Measurements from ENCODE around the gene FOXP3.

The FOXP3 gene

GRCh38 chrX:49250578-49250977 lies 13.9 kb downstream of the FOXP3 start:
- TF ChIP-seq, protein P1, sequence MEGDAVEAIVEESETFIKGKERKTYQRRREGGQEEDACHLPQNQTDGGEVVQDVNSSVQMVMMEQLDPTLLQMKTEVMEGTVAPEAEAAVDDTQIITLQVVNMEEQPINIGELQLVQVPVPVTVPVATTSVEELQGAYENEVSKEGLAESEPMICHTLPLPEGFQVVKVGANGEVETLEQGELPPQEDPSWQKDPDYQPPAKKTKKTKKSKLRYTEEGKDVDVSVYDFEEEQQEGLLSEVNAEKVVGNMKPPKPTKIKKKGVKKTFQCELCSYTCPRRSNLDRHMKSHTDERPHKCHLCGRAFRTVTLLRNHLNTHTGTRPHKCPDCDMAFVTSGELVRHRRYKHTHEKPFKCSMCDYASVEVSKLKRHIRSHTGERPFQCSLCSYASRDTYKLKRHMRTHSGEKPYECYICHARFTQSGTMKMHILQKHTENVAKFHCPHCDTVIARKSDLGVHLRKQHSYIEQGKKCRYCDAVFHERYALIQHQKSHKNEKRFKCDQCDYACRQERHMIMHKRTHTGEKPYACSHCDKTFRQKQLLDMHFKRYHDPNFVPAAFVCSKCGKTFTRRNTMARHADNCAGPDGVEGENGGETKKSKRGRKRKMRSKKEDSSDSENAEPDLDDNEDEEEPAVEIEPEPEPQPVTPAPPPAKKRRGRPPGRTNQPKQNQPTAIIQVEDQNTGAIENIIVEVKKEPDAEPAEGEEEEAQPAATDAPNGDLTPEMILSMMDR (IDR thresholded peaks at IDR 0.05; ENCODE audit: low read depth, low read length), result no peak
- in situ Hi-C loops (cut with HindIII; ENCODE audit: low sequenced_read_pairs), result no loop called here
- DNase-seq (ENCODE audit: low read depth, low spot score), result no peak
- H3K4me3 ChIP-seq (ENCODE audit: low read depth, low read length), result no peak overlapping the region

DNA sequence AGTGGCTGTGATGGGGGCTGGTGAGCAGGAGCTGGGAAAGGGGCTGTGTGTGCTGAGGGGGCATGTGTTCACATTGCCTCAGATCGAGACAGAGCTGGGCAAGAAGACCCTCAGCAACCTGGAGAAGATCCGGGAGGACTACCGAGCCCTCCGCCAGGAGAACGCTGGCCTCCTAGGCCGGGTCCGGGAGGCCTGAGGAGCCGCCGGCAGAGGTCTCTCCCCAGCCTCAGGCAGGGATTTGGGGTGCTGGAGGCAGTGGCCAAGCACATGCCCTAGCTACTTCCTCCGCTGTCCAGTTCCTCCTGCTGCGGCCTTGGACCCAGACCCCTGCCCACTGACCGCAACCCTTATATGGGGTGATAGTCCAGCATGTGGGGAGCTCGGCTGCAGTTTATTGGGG lies 14.4 kb downstream of the FOXP3 start:
- TF ChIP-seq, protein P1 (IDR thresholded peaks at IDR 0.05; ENCODE audit: low read depth, low read length), result no peak
- H3K4me3 ChIP-seq (ENCODE audit: low read depth, low read length), result no peak overlapping the region
- in situ Hi-C loops (cut with HindIII; ENCODE audit: low sequenced_read_pairs), result no loop called here
- no peak for DNase-seq (ENCODE audit: low read depth, low spot score)

- no peak overlapping the region for H3K4me3 ChIP-seq (ENCODE audit: low read depth, low read length)
- TF ChIP-seq, protein P1 (IDR thresholded peaks at IDR 0.05; ENCODE audit: low read depth, low read length), result no peak
- no peak for DNase-seq (ENCODE audit: low read depth, low spot score)
- in situ Hi-C loops (cut with HindIII; ENCODE audit: low sequenced_read_pairs), result no loop called here
Measured at GRCh38 chrX:49249616-49250015, 14.9 kb downstream of the FOXP3 start.

- no peak overlapping the region for H3K4me3 ChIP-seq (ENCODE audit: low read depth, low read length)
- DNase-seq (ENCODE audit: low read depth, low spot score), result no peak
- TF ChIP-seq, protein P1 (IDR thresholded peaks at IDR 0.05; ENCODE audit: low read depth, low read length), result no peak
- in situ Hi-C loops (cut with HindIII; ENCODE audit: low sequenced_read_pairs), result no loop called here
Measured at GRCh38 chrX:49249071-49249470, 15.4 kb downstream of the FOXP3 start.

DNA sequence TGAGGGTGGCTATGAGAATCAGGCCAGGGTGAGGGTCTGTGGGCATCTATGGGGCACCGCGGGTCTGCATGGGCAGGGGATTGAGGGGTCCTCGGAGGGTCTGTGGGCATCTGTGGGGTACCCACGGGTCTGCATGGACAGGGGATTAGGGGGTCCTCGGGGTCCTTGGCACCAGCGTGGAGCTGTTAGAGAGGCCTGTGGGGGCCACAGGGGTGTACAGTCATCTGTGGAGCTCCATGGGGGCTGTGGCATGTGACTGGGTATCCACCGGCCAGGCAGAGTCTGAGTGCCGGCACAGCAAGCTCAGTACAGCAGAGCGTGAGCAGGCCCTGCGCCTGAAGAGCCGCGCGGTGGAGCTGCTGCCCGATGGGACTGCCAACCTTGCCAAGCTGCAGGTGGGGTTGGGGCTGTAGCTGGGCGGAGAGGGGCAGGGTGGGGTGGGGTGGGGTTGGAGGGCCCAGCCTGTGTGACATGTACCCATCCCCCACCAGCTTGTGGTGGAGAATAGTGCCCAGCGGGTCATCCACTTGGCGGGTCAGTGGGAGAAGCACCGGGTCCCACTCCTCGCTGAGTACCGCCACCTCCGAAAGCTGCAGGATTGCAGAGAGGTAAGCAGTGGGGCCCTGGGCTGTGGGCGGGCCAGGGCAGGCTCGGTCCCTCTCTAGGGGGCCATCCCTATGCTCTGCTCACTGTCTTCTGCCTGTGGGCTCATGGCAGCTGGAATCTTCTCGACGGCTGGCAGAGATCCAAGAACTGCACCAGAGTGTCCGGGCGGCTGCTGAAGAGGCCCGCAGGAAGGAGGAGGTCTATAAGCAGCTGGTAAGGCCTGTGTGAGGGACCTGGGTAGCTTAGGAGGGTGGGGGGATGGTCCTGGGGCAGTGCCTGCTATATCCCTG lies 16.3 kb downstream of the FOXP3 start:
- TF ChIP-seq, protein P1 (IDR thresholded peaks at IDR 0.05; ENCODE audit: low read depth, low read length), result no peak
- in situ Hi-C loops (cut with HindIII; ENCODE audit: low sequenced_read_pairs), result no loop called here
- no peak overlapping the region for H3K4me3 ChIP-seq (ENCODE audit: low read depth, low read length)
- no peak for DNase-seq (ENCODE audit: low read depth, low spot score)

GRCh38 chrX:49247346-49247745 lies 17.2 kb downstream of the FOXP3 start:
- in situ Hi-C loops (cut with HindIII; ENCODE audit: low sequenced_read_pairs), result no loop called here
- no peak for DNase-seq (ENCODE audit: low read depth, low spot score)
- TF ChIP-seq, protein P1 (IDR thresholded peaks at IDR 0.05; ENCODE audit: low read depth, low read length), result no peak
- no peak overlapping the region for H3K4me3 ChIP-seq (ENCODE audit: low read depth, low read length)

Measured in astrocyte of the spinal cord (primary cell).